ENCODE measurements around the gene MAPT. TPM values are rescaled to one million over a fixed set of nuclear protein-coding genes. Genes with fewer than 3 reads are reported as not detected.

Gene MAPT
- total and polyA plus RNA-seq, 2 of the 4 experiments (the other 2 are of a cell fraction): 0.18 to 0.19 TPM

GRCh38 chr17:45914047-45914717 lies 19.8 kb downstream of the MAPT start:
- H3K56ac ChIP-seq (ENCODE audit: extremely low read depth, insufficient read depth, low read length): no peak overlapping the region
- no peaks in the 10 kb centered on the region for H3K4me1 ChIP-seq (ENCODE audit: control insufficient read depth, insufficient read depth, low read length)
- H2AK9ac ChIP-seq (replicated peaks; ENCODE audit: low read depth, low read length, poor library complexity): no peak overlapping the region
- no peak overlapping the region for H3K4me3 ChIP-seq (ENCODE audit: insufficient read depth, low read depth, low read length)
- no peak overlapping the region for H4K5ac ChIP-seq (ENCODE audit: low read depth, low read length)
- no peak overlapping the region for H2BK5ac ChIP-seq (ENCODE audit: low read depth, low read length, poor library complexity, severe bottlenecking)
- no peaks in the 10 kb centered on the region for H4K20me1 ChIP-seq (ENCODE audit: insufficient read depth, low read length)
- no TSS peak for BruUV-seq (replicated peaks)
- in situ Hi-C loops (cut with MboI; ENCODE audit: low sequenced_read_pairs): no loop called here
- peaks cover 28% of the 10 kb centered on the region for H3K27me3 ChIP-seq (ENCODE audit: control insufficient read depth, insufficient read depth, low read length)
- no peak for TF ChIP-seq ELK1 (IDR thresholded peaks at IDR 0.05; ENCODE audit: borderline replicate concordance, low read depth, low read length)
- TF ChIP-seq RFX5 (IDR thresholded peaks at IDR 0.05; ENCODE audit: low read depth, low read length): no peak
- no peak for TF ChIP-seq NFE2L2 (IDR thresholded peaks at IDR 0.05; ENCODE audit: low read depth, low read length)
- TF ChIP-seq BHLHE40 (IDR thresholded peaks at IDR 0.05; ENCODE audit: low read depth, low read length): no peak
- TF ChIP-seq POLR2A (IDR thresholded peaks at IDR 0.05; ENCODE audit: low read depth, low read length): no peak
- TF ChIP-seq USF2 (IDR thresholded peaks at IDR 0.05; ENCODE audit: low read depth, low read length): no peak
- no peak for TF ChIP-seq CTCF (conservative IDR thresholded peaks at IDR 0.05; ENCODE audit: low read depth, low read length)
- no peak for TF ChIP-seq CHD1 (IDR thresholded peaks at IDR 0.05; ENCODE audit: low read depth, low read length)
- TF ChIP-seq SMC3 (IDR thresholded peaks at IDR 0.05; ENCODE audit: low read depth, low read length): no peak
- TF ChIP-seq MAZ (IDR thresholded peaks at IDR 0.05; ENCODE audit: borderline replicate concordance, low read depth, low read length): no peak
- TF ChIP-seq CEBPB (IDR thresholded peaks at IDR 0.05; ENCODE audit: low read depth, low read length): no peak
- TF ChIP-seq RAD21 (IDR thresholded peaks at IDR 0.05; ENCODE audit: low read length): no peak
- ChIA-PET CTCF (no interaction called here), POLR2A (ENCODE audit: unreplicated experiment) (no interaction called here)
- ATAC-seq (ENCODE audit: low read depth): no peak
- no peak overlapping the region for H2BK15ac ChIP-seq (ENCODE audit: low read depth, low read length)
- no peak overlapping the region for H3K4me2 ChIP-seq (ENCODE audit: low read depth, low read length)
- no peaks in the 10 kb centered on the region for H3K79me1 ChIP-seq (ENCODE audit: low read depth in 1 of 2, low read length in 2 of 2)
- no peak overlapping the region for H3K14ac ChIP-seq (replicated peaks; ENCODE audit: low read depth, low read length)
- H3K36me3 ChIP-seq (ENCODE audit: control insufficient read depth, insufficient read depth, low read length): no peaks in the 10 kb centered on the region
- dilution Hi-C loops (cut with HindIII; ENCODE audit: low sequenced_read_pairs, unreplicated experiment): no loop called here
- H2BK20ac ChIP-seq (ENCODE audit: low read depth, low read length): no peak overlapping the region
- no peak overlapping the region for H2AFZ ChIP-seq (replicated peaks; ENCODE audit: low read length, poor library complexity)
- H3K9me1 ChIP-seq (ENCODE audit: insufficient read depth, low read length): peaks cover 5% of the 10 kb centered on the region; the same call in 1 of the 2 replicates
- no peak overlapping the region for H2BK120ac ChIP-seq (ENCODE audit: low read depth, low read length)
- H3K27ac ChIP-seq (ENCODE audit: insufficient read depth, low read length): no peak overlapping the region
- no peak overlapping the region for H3K18ac ChIP-seq (ENCODE audit: low read depth, low read length)
- H3K23ac ChIP-seq (ENCODE audit: low read depth, low read length): no peak overlapping the region
- no CpG with 5 or more reads among the region's 10 CpGs for WGBS, 2 experiments (ENCODE audit: extremely low coverage in 2 of 2, insufficient read length in 1 of 2)
- peaks cover 3% of the 10 kb centered on the region for H3K9me3 ChIP-seq (ENCODE audit: control insufficient read depth, insufficient read depth, low read length)
- H4K91ac ChIP-seq (ENCODE audit: insufficient read depth, low read depth, low read length): no peak overlapping the region
- no peak overlapping the region for H2AK5ac ChIP-seq (ENCODE audit: low read depth, low read length)
- H3K9ac ChIP-seq (ENCODE audit: low read depth, low read length): no peak overlapping the region
- H3K4ac ChIP-seq (ENCODE audit: low read depth, low read length): no peak overlapping the region
- DNase-seq: no peak
- H4K8ac ChIP-seq (ENCODE audit: low read depth in 2 of 2, low read length in 2 of 2): no peak overlapping the region
- intact Hi-C loops (cut with micrococcal nuclease): no loop called here

Data from IMR-90 (cell line).